Mucosa of rectum (tissue), 2 donors: Measurements from ENCODE around the gene GLRX2.
"Not testable (repeated sequence)": the region's sequence is repeated elsewhere in the genome, so short reads cannot be mapped to it uniquely, and the experiment has no call there.

ENCODE experiments used
- H3K27ac ChIP-seq, 2 donors: one replicate each; pipeline ENCODE4 v1.7.0; 2013; ENCODE audit warnings: inconsistent platforms in 2 of 2, low read depth in 2 of 2, low read length in 2 of 2
- H3K27me3 ChIP-seq, 2 donors: one replicate each; pipeline ENCODE4 v1.7.0; 2013; ENCODE audit warnings: low read length in 2 of 2; ENCODE audit not compliant: control insufficient read depth in 2 of 2, insufficient read depth in 2 of 2
- H3K36me3 ChIP-seq, 2 donors: one replicate each; pipeline ENCODE4 v1.7.0; 2013; ENCODE audit warnings: low read length in 2 of 2; ENCODE audit not compliant: control insufficient read depth in 2 of 2, insufficient read depth in 2 of 2
- H3K4me1 ChIP-seq, 2 donors: one replicate each; pipeline ENCODE4 v1.7.0; 2013; ENCODE audit warnings: low read length in 2 of 2, mild to moderate bottlenecking in 1 of 2; ENCODE audit not compliant: control insufficient read depth in 2 of 2, insufficient read depth in 2 of 2
- H3K4me3 ChIP-seq, 2 donors: one replicate each; pipeline ENCODE4 v1.7.0; 2013; ENCODE audit warnings: low read length in 2 of 2
- H3K9ac ChIP-seq, 2 donors: one replicate each; pipeline ENCODE4 v1.7.0; 2013; ENCODE audit warnings: low read length in 2 of 2, low read depth in 1 of 2, mild to moderate bottlenecking in 1 of 2
- H3K9me3 ChIP-seq, 2 donors: one replicate each; pipeline ENCODE4 v1.7.0; 2013; ENCODE audit warnings: low read length in 2 of 2; ENCODE audit not compliant: control insufficient read depth in 2 of 2
- donor health status: healthy.
- donor health status: Normal muscosa, but diverticular disease.

The GLRX2 gene

DNA sequence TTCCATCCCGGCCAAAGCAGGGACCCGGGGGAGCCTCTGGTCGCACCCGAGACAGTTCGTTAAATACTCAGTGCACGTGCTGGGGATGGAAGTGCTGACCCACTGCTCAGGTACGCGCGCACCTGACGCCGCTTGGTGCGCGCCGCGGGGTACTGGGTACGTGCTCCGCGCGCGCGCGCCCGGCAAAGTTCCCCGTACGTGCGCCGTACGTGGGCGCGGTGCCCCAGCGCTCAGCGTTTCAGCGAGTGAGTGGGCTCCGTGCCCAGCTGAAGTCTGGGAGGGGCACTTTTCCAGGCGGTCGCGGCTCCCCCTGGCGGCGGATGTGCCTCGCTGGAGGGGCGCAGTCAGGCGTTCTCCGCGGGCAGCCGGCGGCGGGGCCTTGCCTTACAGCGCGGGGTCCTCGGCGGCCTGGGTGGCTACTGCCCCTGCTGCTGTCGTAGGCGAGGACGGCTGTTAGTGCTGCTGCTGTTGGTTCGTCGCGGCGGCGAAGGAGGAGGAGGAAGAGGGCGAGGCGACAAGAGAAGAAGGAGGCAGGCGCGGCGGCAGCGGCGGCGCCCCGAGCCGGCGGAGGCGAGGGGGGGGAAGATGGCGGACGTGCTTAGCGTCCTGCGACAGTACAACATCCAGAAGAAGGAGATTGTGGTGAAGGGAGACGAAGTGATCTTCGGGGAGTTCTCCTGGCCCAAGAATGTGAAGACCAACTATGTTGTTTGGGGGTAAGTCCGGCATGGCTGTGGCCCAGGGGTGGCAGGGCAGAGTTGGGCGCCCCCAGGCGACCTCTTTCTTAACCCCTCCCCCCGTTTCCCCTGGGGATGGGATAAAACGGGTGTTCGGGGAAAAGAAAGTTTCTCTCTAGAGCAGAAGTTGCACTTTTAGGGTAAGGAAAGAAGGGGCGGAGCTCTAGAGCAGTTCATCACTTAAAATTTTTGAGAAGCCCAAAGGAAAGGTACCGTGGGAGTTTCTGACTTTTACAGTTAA, 16.7 kb upstream of the GLRX2 start, which contains the start of gene CDC73:
TSS of gene CDC73 (plus strand) at position 416 of the 978 bp plus-strand sequence. CDS start at position 586, 170 bp downstream.
- no peaks in the 10 kb centered on the region for H3K27me3 ChIP-seq
- H3K9ac ChIP-seq: peak within 1 kb of the TSS; percentile 76 to 99
- H3K4me3 ChIP-seq: peak within 1 kb of the TSS; percentile 88 to 97
- H3K9me3 ChIP-seq: no peaks in the 10 kb centered on the region
- peak within 1 kb of the TSS; percentile 89 to 93 for H3K27ac ChIP-seq
- peaks cover 2 to 7% of the 10 kb centered on the region in 2 donors for H3K4me1 ChIP-seq
- peaks cover 7% of the 10 kb centered on the region in 2 donors for H3K36me3 ChIP-seq

DNA sequence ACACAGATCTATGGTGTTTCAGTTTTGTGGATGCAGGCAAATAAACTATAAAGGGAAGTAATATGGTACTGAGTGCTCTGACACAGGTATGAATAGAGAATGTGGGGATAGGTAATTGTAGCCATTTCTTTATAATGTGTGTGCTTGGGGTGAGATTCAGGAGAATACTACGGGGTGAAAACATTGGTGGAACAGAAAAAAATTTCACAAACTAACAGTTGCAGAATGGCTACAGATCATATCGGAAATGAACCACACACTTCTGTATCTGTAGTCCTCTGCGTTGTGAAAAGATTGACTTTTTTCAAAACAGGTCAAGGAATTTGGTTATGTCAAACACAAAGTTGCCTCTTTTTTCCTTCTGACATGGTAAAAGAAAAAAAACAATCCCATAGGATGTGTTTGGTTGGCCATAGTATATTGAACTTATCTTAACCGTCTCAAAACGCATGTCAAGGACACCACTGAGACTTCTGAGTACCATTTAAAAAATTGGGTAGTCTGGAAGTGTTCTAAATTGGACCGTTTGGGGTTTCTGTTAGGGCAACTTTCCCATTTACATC, 15.5 kb upstream of the GLRX2 start:
- no peaks in the 10 kb centered on the region for H3K27me3 ChIP-seq
- H3K9ac ChIP-seq: no peak overlapping the region
- peaks cover 1 to 6% of the 10 kb centered on the region in 2 donors for H3K36me3 ChIP-seq
- peaks cover 2 to 7% of the 10 kb centered on the region in 2 donors for H3K4me1 ChIP-seq
- no peak overlapping the region for H3K4me3 ChIP-seq
- H3K27ac ChIP-seq: no peak overlapping the region
- H3K9me3 ChIP-seq: no peaks in the 10 kb centered on the region

DNA sequence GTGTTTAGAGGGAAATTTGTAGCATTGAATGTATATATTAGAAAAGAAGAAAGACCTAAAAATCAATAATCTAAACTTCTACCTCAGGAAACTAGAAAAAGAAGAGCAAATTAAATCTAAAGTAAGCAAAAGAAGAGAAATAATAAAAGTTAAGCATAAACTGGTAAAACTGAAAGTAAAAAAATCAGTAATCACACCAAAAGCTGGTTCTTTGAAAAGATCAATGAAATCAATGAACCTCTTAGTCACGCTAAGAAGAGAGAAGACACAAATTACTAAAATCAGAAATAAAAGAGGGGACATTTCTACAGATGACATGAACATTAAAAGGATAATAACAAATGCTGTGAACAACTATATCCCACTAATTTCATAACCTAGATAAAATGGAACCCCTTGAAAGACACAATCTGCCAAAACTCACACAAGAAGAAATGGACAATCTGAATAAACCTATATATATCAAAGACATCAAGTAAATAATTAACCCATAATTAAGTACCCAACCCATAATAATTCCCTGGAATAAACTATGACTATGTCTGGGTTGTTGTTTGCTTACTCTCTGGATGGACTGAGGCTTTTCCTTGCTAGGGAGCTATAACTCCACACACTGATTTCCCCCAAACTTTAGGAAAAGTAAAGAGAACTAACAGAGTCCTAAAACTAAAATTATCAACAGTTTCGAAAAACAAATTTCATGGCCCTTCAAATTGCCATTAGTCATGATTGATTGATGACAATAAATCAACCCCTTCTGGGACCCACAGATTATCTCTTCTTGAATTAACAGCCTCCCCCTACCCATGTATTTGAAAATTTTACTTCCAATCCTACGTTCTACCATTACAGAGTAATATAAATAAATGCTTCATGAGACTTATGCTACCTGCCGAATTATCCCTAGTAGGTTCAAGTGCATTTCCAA, 13.9 kb upstream of the GLRX2 start:
- no peak overlapping the region for H3K27ac ChIP-seq
- no peaks in the 10 kb centered on the region for H3K27me3 ChIP-seq
- peaks cover 2 to 7% of the 10 kb centered on the region in 2 donors for H3K4me1 ChIP-seq
- H3K9me3 ChIP-seq: no peaks in the 10 kb centered on the region
- no peak overlapping the region for H3K4me3 ChIP-seq
- H3K36me3 ChIP-seq: no peaks in the 10 kb centered on the region
- H3K9ac ChIP-seq: no peak overlapping the region

DNA sequence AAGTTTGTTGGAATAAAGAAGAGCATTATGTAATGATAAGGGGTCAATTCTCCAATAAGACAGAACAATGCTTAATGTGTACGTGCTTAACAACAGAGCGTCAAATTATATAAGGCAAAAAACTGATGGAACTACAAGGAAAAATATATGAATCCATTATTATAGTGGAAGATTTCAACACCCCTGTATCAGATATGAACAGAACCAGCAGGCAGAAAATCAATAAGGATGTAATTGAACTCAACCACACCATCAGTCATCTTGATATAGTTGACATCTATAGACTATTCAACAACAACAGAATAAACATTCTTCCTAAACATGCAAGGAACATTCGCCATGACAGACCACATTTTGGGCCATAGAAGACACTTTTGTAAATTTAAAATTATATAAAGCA, 13.0 kb upstream of the GLRX2 start:
- H3K9me3 ChIP-seq: no peaks in the 10 kb centered on the region
- H3K27ac ChIP-seq: no peak overlapping the region
- H3K4me1 ChIP-seq: peaks cover 2 to 5% of the 10 kb centered on the region in 2 donors
- H3K36me3 ChIP-seq: no peaks in the 10 kb centered on the region
- H3K27me3 ChIP-seq: no peaks in the 10 kb centered on the region
- no peak overlapping the region for H3K9ac ChIP-seq
- H3K4me3 ChIP-seq: no peak overlapping the region

DNA sequence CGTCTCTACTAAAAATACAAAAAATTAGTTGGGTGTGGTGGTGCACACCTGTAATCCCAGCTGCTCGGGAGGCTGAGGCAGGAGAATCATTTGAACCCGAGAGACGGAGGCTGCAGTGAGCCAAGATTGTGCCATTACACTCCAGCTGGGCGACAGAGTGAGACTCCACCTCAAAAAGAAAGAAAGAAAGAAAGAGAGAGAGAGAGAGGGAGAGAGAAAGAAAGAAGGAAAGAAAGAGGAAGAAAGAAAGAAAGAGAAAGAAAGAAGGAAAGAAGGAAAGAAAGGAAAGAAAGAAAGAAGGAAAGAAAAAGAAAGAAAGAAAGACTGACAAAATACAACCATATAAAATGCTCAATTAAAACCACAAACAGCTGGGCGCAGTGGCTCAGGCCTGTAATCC, 12.0 kb upstream of the GLRX2 start:
- H3K36me3 ChIP-seq, H3K27ac ChIP-seq, H3K9ac ChIP-seq, H3K4me3 ChIP-seq, H3K9me3 ChIP-seq, H3K27me3 ChIP-seq, H3K4me1 ChIP-seq: not testable (repeated sequence)

DNA sequence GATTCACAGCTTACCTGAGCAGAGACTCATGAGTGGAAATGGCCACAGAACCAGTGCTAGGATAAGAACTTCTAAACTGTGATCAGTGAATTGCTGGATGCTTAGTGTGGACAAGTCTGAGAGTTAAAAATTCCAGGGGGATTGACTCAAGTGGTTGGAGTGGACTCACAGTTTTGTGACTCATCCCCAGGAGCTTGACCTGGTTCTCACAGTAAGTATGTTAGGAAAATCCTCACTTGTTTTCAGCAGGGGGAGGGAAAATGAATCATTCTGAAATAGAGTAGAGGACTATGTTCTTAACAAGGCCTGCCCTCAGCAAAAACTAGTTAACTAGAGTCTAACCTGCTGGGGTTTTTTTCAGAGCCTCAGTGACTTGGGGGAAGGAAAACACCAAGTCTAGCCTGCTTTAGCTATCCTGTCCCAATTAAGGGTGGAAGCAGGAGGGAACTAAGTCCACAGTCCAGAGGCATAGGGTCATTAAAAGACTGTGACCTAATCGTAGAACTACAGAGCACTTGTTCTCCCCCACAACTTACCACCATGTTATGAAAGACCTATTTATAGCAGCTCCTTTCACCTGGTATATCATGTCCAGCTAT, 10.5 kb upstream of the GLRX2 start:
- no peaks in the 10 kb centered on the region for H3K9me3 ChIP-seq
- H3K4me3 ChIP-seq: no peak overlapping the region
- H3K4me1 ChIP-seq: no peaks in the 10 kb centered on the region
- H3K9ac ChIP-seq: no peak overlapping the region
- H3K27me3 ChIP-seq: no peaks in the 10 kb centered on the region
- no peaks in the 10 kb centered on the region for H3K36me3 ChIP-seq
- no peak overlapping the region for H3K27ac ChIP-seq

DNA sequence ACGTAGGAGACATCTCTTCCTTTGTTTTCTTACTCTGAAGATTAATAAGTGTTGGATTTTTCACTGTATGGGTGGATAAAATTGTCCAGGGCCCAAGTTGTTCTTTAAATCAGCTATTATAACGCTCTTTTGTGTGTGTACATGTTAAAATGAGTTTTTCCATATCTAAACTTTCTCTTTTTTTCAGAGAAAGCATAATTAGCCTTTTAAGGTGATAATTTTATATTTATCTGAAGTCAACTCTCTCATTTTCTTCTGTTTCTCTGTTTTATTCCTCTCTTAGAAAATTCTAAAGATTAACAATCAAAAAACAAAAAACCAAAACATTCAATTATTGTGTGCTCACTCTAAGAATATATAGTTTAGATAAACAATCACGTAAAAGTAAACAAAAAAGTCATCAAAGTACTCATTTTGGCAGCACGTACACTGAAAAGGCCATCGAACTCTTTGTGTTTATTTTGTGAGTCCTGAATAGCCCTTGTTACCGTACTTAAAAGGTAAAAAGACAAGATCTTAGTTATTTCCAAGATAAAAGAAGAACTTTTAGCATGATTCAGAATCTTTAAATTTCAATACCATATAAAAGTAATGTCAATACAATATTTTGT, 9.4 kb upstream of the GLRX2 start:
- H3K36me3 ChIP-seq: no peaks in the 10 kb centered on the region
- H3K4me1 ChIP-seq: no peaks in the 10 kb centered on the region
- no peaks in the 10 kb centered on the region for H3K9me3 ChIP-seq
- no peak overlapping the region for H3K27ac ChIP-seq
- no peak overlapping the region for H3K4me3 ChIP-seq
- no peaks in the 10 kb centered on the region for H3K27me3 ChIP-seq
- no peak overlapping the region for H3K9ac ChIP-seq

DNA sequence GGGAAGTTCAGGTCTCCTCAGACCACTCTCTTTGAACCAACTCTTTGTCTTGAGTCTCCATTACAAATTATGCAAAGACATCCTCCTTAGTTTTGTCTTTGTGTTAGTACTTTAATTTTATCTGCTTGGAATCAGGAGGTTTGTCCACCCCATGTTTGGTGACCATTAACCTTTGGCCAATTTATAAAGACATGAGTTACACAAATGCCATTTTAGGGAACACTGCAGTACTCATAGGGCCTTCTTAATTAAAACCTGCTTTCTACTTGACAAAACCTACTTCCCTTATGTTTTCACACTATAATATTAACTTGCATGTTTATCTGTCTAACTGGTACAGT, 8.7 kb upstream of the GLRX2 start:
- Histone ChIP-seq H3K27me3 (no peaks in the 10 kb centered on the region), H3K9ac (no peak overlapping the region), H3K9me3 (no peaks in the 10 kb centered on the region), H3K27ac (no peak overlapping the region), H3K4me3 (no peak overlapping the region), H3K4me1 (no peaks in the 10 kb centered on the region), H3K36me3 (no peaks in the 10 kb centered on the region)

DNA sequence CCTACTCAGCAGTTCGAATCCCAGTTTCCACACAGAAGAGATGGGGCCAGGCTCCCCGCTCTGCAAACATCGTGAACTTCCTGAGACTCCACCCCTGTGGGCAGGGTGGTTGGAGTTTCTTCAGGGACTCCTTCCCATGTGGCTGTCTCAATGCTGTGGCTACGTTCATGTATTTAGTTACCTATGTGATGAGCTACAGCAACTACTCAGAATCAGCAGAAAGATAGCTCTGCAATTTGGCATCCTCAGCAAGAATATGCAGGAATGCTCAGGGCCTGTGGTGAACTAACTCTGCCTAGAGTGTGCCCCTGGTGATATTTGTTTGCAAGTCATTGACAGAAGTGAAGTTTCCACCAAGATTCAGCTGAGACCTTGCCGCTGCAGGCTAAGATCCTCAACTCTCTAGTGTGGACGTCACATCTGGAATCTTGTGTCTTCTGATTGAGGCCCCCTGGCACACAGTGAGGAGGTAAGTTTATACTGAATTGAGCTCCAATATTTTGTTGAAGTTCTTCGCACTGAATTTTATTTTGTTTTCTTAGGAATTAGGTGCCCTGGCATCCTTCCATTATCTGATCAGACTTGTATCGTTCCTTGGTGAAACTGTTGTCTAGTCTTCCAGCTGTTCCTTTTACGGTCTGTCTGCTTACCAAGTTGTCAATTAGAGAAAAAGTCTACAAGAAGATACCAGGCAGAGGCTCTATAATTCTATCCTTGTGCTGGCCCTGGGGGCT, 8.2 kb upstream of the GLRX2 start:
- Histone ChIP-seq H3K27me3 (no peaks in the 10 kb centered on the region), H3K4me1 (no peaks in the 10 kb centered on the region), H3K36me3 (no peaks in the 10 kb centered on the region), H3K4me3 (no peak overlapping the region), H3K9me3 (no peaks in the 10 kb centered on the region), H3K9ac (no peak overlapping the region), H3K27ac (no peak overlapping the region)
